HG03432 (cell line): ENCODE measurements around the gene DNAH17.
A peak's percentile ranks its signal among the peaks of the same experiment; 100 is the strongest.
"Not testable (repeated sequence)": the region's sequence is repeated elsewhere in the genome, so short reads cannot be mapped to it uniquely, and the experiment has no call there.

Source experiments
- ATAC-seq: cut with Tn5 transposase; IDR thresholded peaks from one replicate; pipeline ENCODE4 v1.9.1; 2021; ENCODE audit warnings: mild to moderate bottlenecking, moderate library complexity; ENCODE audit not compliant: unreplicated experiment

The DNAH17 gene

GRCh38 chr17:78484271-78485246 is 92.6 kb downstream of the DNAH17 start:
- no peak for ATAC-seq

DNA sequence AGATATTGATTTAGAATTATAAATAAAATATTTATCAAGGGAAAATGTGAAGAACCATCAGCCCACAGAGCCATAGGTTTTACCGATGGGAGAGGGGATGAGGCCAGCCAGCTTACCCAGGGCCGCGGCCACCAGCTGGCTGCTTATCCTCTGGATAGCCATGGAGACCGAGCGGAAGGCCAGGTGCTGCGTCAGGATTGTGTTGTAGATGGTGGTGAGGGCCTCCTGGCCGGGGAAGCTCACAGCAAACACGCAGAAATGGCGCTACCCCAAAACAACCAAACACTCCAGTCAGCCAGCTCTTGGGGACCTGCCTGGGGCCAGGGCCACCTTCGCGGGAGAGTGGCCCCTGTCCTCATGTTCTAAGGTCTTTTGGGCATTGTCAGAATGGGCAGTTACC is 97.8 kb downstream of the DNAH17 start:
- no peak for ATAC-seq

DNA sequence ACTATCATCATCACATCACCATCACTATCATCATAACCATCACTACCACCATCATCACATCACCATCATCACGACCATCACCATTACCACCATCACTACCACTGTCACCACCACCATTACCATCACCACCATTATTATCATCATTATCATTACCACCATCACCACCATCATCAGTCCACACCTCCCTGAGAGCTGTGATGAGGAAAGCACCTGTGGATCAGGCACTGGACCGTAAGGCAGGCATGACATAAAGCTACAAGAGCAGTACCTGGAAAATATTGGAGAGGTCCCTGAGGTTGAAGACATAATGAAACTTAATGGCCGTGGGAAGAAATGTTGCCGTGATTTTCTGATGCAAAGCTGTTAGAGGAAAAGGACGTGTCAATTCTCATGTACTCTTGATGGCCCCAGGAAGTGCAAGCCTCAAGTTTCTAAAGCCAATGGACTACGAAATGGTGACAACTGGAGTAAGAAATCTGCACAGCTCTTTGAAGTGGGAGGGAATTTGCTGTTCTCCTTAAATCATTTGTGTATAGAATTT is 98.4 kb downstream of the DNAH17 start:
- no peak for ATAC-seq

DNA sequence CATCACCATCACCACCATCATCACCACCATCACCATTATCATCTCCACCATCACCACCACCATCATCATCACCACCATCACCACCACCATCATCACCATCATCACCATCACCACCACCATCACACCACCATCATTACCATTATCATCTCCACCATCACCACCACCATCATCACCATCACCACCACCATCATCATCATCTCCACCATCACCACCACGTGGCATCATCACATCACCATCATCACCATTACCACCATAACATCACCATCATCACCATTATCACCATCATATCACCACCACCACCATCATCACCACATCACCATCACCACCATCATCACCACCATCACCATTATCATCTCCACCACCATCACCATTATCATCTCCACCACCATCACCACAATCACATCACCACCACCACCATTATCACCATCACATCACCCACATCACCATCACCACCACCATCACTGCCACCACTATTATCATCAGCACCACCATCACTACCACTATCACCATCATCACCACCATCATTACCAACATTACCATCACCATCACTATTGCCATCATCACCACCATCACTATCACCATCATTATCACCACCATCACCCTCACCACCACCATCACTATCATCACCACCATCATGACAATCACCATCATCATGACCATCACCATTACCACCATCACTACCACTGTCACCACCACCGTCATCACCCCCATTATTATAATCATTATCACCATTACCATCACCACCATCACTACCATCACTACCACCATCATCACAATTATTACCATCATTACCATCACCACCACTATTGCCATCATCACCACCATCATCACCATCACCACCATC is 99.1 kb downstream of the DNAH17 start:
- ATAC-seq = no peak

- ATAC-seq = no peak
Observed at GRCh38 chr17:78476973-78477372, 100.2 kb downstream of the DNAH17 start.

DNA sequence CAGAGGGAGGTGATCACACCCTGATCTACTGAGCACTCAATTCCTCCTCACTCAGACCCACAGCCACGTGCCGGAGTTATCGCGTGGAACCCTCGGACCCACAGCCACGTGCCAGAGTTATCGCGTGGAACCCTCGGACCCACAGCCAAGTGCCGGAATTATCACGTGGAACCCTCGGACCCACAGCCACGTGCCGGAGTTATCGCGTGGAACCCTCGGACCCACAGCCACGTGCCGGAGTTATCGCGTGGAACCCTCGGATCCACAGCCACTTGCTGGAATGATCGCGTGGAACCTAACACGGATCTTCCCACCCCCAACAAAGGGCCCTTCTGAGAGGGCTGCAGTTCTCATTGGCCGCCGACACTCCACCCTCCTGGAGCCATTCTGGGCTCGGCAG is 101.0 kb downstream of the DNAH17 start:
- no peak for ATAC-seq

- ATAC-seq = no peak
Observed at GRCh38 chr17:78475211-78475610, 102.0 kb downstream of the DNAH17 start.

DNA sequence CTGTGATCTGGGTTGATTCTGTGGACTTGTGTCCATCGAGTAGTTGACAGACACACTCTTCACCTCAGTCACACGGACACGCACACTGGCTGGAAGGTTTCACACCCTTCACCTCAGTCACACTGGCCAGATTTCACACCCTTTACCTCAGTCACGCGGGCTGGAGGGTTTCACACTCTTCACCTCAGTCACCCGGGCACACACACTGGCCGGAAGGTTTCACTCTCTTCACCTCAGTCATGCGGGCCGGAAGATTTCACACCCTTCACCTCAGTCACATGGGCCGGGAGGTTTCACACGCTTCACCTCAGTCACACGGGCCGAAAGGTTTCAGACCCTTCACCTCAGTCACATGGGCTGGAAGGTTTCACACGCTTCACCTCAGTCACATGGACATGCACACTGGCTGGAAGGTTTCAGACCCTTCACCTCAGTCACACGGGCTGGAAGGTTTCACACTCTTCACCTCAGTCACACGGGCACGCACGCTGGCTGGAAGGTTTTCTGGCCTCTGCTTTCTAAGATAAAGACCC is 102.5 kb downstream of the DNAH17 start:
- peak; percentile 72 for ATAC-seq

DNA sequence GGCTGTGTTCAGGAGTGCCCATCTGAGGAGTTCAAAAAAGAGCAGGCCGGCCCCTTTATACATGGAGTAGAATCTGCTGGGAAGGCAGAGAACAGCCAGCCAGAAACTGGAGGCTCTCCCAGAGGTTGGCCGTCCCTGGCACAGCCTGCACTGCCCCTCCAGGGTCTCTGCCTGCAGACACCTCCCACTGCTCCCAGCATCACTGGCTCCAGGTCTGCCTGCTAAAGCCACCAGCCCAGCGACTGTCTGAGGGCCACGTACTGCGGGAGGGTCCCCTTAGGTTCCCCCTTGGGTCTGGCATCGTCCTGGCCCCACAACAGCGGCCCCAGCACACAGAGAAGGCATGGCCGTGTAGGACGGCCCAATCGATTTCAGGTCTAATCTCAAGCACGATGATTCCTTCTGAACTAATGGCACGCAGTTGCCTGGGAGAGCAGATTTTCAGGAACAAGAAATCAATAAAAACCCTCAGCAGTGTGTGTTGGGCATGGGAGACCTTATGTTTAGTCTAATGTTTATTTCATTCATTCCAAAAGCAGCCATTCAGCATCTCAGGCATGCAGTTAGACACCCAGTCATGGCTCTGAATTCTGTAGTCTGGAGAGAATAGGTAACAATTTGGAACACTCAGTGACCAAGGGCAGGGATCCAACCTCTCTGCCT is 103.1 kb downstream of the DNAH17 start:
- no peak for ATAC-seq

DNA sequence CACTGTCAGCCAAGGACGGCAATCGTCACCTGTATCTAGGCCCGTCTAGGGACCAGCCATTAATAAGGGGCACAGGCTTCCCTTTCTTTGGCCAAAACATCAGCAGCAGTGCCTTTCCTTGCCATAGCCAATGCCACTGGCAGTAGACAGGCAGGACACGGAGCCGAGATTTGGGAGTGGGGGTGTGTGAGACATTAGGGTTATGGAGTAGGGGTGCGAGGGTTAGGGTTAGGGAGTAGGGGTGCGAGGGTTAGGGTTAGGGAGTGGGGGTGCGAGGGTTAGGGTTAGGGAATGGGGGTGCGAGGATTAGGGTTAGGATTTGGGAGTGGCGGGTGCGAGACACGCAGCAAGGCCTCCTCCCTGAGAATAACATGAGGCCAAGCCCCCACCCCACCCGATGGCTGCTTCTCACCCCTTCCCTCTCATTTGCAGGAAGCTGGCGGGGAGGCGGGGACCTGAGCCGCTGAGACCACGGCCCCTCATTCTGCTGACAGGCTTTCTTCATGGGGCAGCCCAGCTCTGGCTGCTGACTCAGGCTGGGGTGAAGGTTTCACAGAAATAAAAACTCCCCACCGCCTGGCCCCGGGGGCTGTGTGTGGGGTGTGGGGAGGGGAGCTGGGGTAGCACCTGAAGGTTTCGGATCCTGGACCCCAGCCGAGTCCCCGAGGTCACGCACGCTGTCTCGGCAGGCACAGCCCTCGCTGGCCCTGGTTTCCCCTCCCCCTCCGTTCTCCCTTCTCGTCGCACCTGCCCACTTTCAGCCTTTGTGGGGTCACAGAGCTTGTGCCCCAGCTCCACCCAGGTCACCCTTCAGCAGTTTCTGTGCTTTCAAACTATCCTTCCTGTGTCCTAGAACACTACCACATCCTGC is 104.9 kb downstream of the DNAH17 start:
- ATAC-seq = no peak

DNA sequence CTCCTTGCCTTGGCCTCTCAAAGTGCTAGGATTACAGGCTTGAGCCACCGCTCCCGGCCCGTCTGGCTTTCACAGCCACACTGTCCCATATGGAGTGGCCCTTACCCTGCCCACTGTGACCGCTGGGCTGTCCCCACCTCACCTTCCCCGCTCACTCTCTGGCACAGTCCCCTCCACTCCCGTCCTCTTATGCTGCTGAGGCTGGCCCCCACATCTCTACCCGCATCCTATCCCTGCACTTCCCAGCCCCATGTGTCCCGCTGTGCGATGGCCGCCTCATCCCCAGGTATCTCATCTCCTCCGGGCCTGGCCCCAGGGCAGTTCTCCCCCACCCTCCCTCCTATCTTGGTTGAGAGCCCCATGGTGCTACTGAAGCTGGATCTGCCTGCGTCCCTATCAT is 105.6 kb downstream of the DNAH17 start:
- ATAC-seq = no peak

DNA sequence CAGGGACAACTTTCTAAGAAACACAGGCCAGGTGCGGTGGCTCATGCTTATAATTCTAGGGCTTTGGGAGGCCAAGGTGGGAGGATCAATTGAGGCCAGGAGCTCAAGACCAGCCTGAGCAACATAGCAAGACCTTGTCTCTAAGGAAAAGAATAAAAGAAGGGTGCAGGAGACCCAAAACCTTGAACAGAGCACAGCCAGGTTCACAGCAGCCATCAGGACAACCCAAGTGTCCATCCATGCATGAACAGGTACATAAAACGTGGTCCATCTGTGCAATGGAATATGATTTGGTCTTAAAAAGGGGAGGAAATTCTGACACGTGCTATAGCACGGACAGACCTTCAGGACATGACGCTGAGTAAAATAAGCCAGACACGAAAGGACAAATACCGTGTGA is 107.8 kb downstream of the DNAH17 start:
- no peak for ATAC-seq

DNA sequence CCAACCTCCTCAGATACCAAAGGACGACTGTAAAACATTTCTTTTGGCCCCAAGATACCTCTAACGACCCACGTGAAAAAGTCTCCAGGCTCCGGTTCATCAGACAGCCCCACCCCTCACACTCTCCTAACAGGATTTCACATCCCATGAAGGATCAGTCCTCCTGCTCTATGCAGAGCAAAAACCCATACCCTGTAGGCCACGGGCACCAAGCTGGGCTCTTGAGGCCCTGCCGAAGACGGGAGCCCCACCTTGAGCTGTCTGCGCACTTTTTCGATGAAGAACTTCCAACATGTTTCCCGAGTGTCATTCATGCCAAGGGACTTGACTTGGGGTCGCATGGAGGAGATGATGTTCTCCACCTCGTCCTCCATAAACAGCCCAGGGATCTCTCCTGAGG is 108.8 kb downstream of the DNAH17 start:
- ATAC-seq = no peak

DNA sequence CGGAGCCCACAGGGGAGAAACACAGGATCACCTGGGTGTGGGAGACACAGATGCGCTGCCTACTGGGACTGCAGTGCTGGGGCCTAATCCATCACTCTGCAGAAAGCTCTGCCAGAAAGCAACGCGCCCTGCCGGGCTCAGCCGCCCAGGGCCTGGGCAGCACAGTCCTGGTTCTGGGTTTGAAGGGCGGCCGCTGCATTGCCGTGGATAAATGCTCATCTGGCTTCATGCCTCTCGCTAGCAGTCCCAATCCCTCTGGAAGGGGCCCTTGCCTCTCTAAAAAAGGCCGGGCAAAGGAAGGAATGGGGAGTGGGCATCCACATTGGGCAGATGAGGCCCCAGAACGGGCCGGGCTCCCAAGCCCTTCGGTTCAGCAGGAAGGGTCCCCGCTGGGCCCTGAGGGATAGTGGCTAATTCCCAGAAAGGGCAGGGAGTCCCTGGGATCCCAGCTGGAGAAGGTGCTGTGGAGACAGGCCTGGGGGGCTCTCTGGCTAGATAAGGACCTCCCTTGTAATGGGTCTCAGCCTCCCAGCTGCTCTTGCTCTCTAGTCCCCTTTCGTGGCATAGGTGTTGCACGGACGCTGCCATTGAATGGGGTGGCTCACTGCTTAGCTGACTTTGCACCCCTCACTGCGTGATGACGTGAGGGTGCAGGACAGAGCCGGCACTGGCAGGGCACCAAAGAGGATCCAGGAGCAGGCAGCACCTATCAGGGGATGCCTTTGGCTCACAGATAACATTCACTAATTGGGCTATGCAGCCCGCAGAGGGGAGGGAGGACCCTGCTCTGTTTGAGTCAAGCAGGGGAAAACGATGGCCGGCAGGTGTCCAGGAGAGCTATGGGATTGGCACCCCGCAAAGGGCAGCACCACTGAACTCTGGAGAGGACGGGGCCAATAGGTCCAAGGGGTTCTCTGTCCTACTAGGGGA is 110.1 kb downstream of the DNAH17 start:
- no peak for ATAC-seq

- ATAC-seq = not testable (repeated sequence)
Observed at GRCh38 chr17:78466109-78466785, 110.9 kb downstream of the DNAH17 start.

- ATAC-seq = no peak
Observed at GRCh38 chr17:78462148-78462547, 115.0 kb downstream of the DNAH17 start.

- ATAC-seq = no peak
Observed at GRCh38 chr17:78461799-78462053, 115.5 kb downstream of the DNAH17 start.
